ENCODE measurements around the gene USP10. TPM values are rescaled to one million over a fixed set of nuclear protein-coding genes. Genes with fewer than 3 reads are reported as not detected.

The USP10 gene
- polyA plus RNA-seq, 3 donors = 38.7 to 115 (median 90.9) TPM

- DNase-seq = peak in 2 of 3 donors; percentile 29 to 45
- H3K36me3 ChIP-seq (replicated peaks in 1 of 2; ENCODE audit: control insufficient read depth in 1 of 2, insufficient read depth in 2 of 2, low read length in 2 of 2) = peaks cover 0 to 8% of the 10 kb centered on the region in 2 donors
- peak overlapping the region in 1 of 2 donors; percentile 67 for H3K4me3 Mint-ChIP-seq
- H3K36me3 Mint-ChIP-seq = peaks cover 21 to 54% of the 10 kb centered on the region in 2 donors
- no peak overlapping the region for H2AFZ ChIP-seq (ENCODE audit: insufficient read depth, low read depth, low read length, poor library complexity, severe bottlenecking)
- H3K9ac ChIP-seq (ENCODE audit: insufficient read depth, low read length, poor library complexity, severe bottlenecking) = no peak overlapping the region
- peak overlapping the region in 1 of 3 experiments; percentile 24 for H3K4me3 ChIP-seq (replicated peaks in 1 of 3; ENCODE audit: low read depth in 2 of 3, low read length in 3 of 3)
- peak overlapping the region; percentile 37 for H3K4me2 ChIP-seq (replicated peaks; ENCODE audit: extremely low read depth, low read length, poor library complexity, severe bottlenecking)
- H3K9me3 Mint-ChIP-seq = peaks cover 0 to 5% (median 0%) of the 10 kb centered on the region in 7 donors
- H3K4me1 Mint-ChIP-seq = peaks cover 86% of the 10 kb centered on the region
- TF ChIP-seq, protein P1, sequence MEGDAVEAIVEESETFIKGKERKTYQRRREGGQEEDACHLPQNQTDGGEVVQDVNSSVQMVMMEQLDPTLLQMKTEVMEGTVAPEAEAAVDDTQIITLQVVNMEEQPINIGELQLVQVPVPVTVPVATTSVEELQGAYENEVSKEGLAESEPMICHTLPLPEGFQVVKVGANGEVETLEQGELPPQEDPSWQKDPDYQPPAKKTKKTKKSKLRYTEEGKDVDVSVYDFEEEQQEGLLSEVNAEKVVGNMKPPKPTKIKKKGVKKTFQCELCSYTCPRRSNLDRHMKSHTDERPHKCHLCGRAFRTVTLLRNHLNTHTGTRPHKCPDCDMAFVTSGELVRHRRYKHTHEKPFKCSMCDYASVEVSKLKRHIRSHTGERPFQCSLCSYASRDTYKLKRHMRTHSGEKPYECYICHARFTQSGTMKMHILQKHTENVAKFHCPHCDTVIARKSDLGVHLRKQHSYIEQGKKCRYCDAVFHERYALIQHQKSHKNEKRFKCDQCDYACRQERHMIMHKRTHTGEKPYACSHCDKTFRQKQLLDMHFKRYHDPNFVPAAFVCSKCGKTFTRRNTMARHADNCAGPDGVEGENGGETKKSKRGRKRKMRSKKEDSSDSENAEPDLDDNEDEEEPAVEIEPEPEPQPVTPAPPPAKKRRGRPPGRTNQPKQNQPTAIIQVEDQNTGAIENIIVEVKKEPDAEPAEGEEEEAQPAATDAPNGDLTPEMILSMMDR (IDR thresholded peaks at IDR 0.05) = no peak
- intact Hi-C loops (cut with micrococcal nuclease) = loop anchor here (5.0 kb wide), 2 partner anchors 46 to 66 kb away; no protein-coding TSS in a partner anchor
- peaks cover 85 to 86% of the 10 kb centered on the region in 2 donors for H3K4me1 ChIP-seq (ENCODE audit: control insufficient read depth in 1 of 2, insufficient read depth in 2 of 2, low read length in 2 of 2)
- peaks cover 0 to 10% (median 4%) of the 10 kb centered on the region in 3 donors for H3K27me3 Mint-ChIP-seq (ENCODE audit: low read depth in 3 of 3)
- H4K20me1 ChIP-seq (ENCODE audit: insufficient read depth, low read length) = peaks cover 55% of the 10 kb centered on the region
- H3K79me2 ChIP-seq (ENCODE audit: insufficient read depth, low read length) = peaks cover 65% of the 10 kb centered on the region
- peak overlapping the region in 5 of 7 donors; percentile 36 to 74 (median 70) for H3K27ac Mint-ChIP-seq
- no peaks in the 10 kb centered on the region for H3K9me3 ChIP-seq (replicated peaks in 1 of 2; ENCODE audit: control insufficient read depth in 1 of 2, insufficient read depth in 1 of 2, low read length in 2 of 2)
- H3K27ac ChIP-seq (ENCODE audit: low read depth in 1 of 2, low read length in 2 of 2) = peak overlapping the region in 1 of 2 donors; percentile 20
- 27% methylated on average over 4 of the region's 8 CpGs for WGBS (ENCODE audit: insufficient coverage)
- H3K27me3 ChIP-seq (ENCODE audit: control insufficient read depth in 2 of 2, insufficient read depth in 2 of 2, low read length in 2 of 2) = peaks cover 0 to 5% of the 10 kb centered on the region in 2 donors
Observed at GRCh38 chr16:84823484-84823883, 123.7 kb downstream of the USP10 start.

DNA sequence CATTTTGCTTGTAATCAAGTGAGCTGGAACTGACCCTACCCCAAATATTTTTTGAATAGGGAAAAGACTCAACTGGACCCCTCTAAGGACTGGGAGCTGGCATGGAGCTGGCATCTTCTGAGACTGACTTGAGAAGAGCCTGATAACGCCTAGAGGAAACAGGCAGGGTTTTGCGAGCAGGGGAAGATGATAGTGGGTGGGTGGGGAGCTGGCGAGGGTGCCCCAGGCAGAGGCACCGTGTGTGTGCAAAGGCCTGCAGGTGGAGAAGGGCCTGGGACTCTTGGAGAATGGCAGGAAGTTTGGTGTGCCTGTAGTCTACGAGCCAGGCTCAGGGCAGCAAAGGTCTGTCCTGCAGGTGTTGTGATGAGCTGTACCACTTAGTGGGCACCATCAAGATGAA lies 124.1 kb downstream of the USP10 start:
- Mint-ChIP-seq H3K9me3 (peaks cover 0 to 5% (median 0%) of the 10 kb centered on the region in 7 donors), H3K4me1 (peaks cover 86% of the 10 kb centered on the region), H3K27me3 (ENCODE audit: low read depth in 3 of 3) (peaks cover 0 to 7% (median 4%) of the 10 kb centered on the region in 3 donors), H3K4me3 (peak overlapping the region in 1 of 2 donors; percentile 48), H3K27ac (peak overlapping the region in 3 of 7 donors; percentile 45 to 66 (median 57)), H3K36me3 (peaks cover 26 to 59% of the 10 kb centered on the region in 2 donors)
- Histone ChIP-seq H4K20me1 (ENCODE audit: insufficient read depth, low read length) (peaks cover 58% of the 10 kb centered on the region), H2AFZ (ENCODE audit: insufficient read depth, low read depth, low read length, poor library complexity, severe bottlenecking) (no peak overlapping the region), H3K9ac (ENCODE audit: insufficient read depth, low read length, poor library complexity, severe bottlenecking) (no peak overlapping the region), H3K9me3 (replicated peaks in 1 of 2; ENCODE audit: control insufficient read depth in 1 of 2, insufficient read depth in 1 of 2, low read length in 2 of 2) (no peaks in the 10 kb centered on the region), H3K27ac (ENCODE audit: low read depth in 1 of 2, low read length in 2 of 2) (no peak overlapping the region), H3K4me3 (replicated peaks in 1 of 3; ENCODE audit: low read depth in 2 of 3, low read length in 3 of 3) (peak overlapping the region in 1 of 3 experiments; percentile 24), H3K27me3 (ENCODE audit: control insufficient read depth in 2 of 2, insufficient read depth in 2 of 2, low read length in 2 of 2) (peaks cover 0 to 5% of the 10 kb centered on the region in 2 donors), H3K4me1 (ENCODE audit: control insufficient read depth in 1 of 2, insufficient read depth in 2 of 2, low read length in 2 of 2) (peaks cover 85 to 86% of the 10 kb centered on the region in 2 donors), H3K79me2 (ENCODE audit: insufficient read depth, low read length) (peaks cover 65% of the 10 kb centered on the region), H3K36me3 (replicated peaks in 1 of 2; ENCODE audit: control insufficient read depth in 1 of 2, insufficient read depth in 2 of 2, low read length in 2 of 2) (peaks cover under 1 to 12% of the 10 kb centered on the region in 2 donors), H3K4me2 (replicated peaks; ENCODE audit: extremely low read depth, low read length, poor library complexity, severe bottlenecking) (peak overlapping the region; percentile 37)
- DNase-seq = no peak
- intact Hi-C loops (cut with micrococcal nuclease) = loop anchor here (5.0 kb wide), 2 partner anchors 47 to 67 kb away; no protein-coding TSS in a partner anchor
- 25% methylated on average over 4 of the region's 5 CpGs for WGBS (ENCODE audit: insufficient coverage)
- TF ChIP-seq, protein P1 (IDR thresholded peaks at IDR 0.05) = no peak
